OCI-LY7 (cell line): ENCODE results near the gene SNAPC2.

Experiments
- CTCF ChIP-seq: fragments of 200-600 bp; sonication (generic); conservative IDR thresholded peaks from 2 replicates; pipeline ENCODE4 v1.5.1; 2014; ENCODE audit warnings: mild to moderate bottlenecking, antibody characterized with exemption, low read length, moderate library complexity, mixed read lengths
- EZH2phosphoT487 ChIP-seq: fragments of 200-600 bp; sonication (generic); IDR thresholded peaks from 2 replicates; pipeline ENCODE4 v1.6.1; 2018; ENCODE audit warnings: low read depth, borderline replicate concordance, mild to moderate bottlenecking, mixed run types, antibody characterized with exemption, low read length, moderate library complexity, mixed read lengths

- TF ChIP-seq EZH2phosphoT487 (no peak), CTCF (no peak)
Measured at GRCh38 chr19:7927605-7928333, 7.6 kb downstream of the SNAPC2 start.
